ENCODE measurements around the gene TTC6. TPM values are rescaled to one million over a fixed set of nuclear protein-coding genes. Genes with fewer than 3 reads are reported as not detected.

Gene TTC6
- total RNA-seq, 1 donor from 2014 or later = not detected

- H3K4me1 Mint-ChIP-seq (ENCODE audit: low read depth) = peaks cover 26% of the 10 kb centered on the region
- H3K9me3 Mint-ChIP-seq (ENCODE audit: low read depth) = no peaks in the 10 kb centered on the region
- H3K4me3 Mint-ChIP-seq (ENCODE audit: unreplicated experiment) = no peak overlapping the region
- H3K27me3 Mint-ChIP-seq (ENCODE audit: low read depth) = peaks cover 75% of the 10 kb centered on the region
- no peak for TF ChIP-seq CTCF (IDR thresholded peaks at IDR 0.05)
- H3K27ac Mint-ChIP-seq (ENCODE audit: unreplicated experiment) = no peak overlapping the region
- H3K36me3 Mint-ChIP-seq (ENCODE audit: low read depth) = peaks cover 3% of the 10 kb centered on the region
- DNase-seq (ENCODE audit: low spot score) = no peak
Observed at GRCh38 chr14:37591941-37592481, 3.4 kb upstream of the TTC6 start.

GRCh38 chr14:37592482-37593408, 2.7 kb upstream of the TTC6 start:
- Mint-ChIP-seq H3K9me3 (ENCODE audit: low read depth) (no peaks in the 10 kb centered on the region), H3K27me3 (ENCODE audit: low read depth) (peaks cover 76% of the 10 kb centered on the region), H3K4me1 (ENCODE audit: low read depth) (peaks cover 26% of the 10 kb centered on the region), H3K27ac (ENCODE audit: unreplicated experiment) (no peak overlapping the region), H3K4me3 (ENCODE audit: unreplicated experiment) (no peak overlapping the region), H3K36me3 (ENCODE audit: low read depth) (peaks cover 3% of the 10 kb centered on the region)
- DNase-seq (ENCODE audit: low spot score) = no peak
- TF ChIP-seq CTCF (IDR thresholded peaks at IDR 0.05) = no peak

- Mint-ChIP-seq H3K4me3 (ENCODE audit: unreplicated experiment) (no peak overlapping the region), H3K36me3 (ENCODE audit: low read depth) (peaks cover 3% of the 10 kb centered on the region), H3K9me3 (ENCODE audit: low read depth) (no peaks in the 10 kb centered on the region), H3K4me1 (ENCODE audit: low read depth) (peaks cover 25% of the 10 kb centered on the region), H3K27ac (ENCODE audit: unreplicated experiment) (no peak overlapping the region), H3K27me3 (ENCODE audit: low read depth) (peaks cover 77% of the 10 kb centered on the region)
- DNase-seq (ENCODE audit: low spot score) = no peak
- TF ChIP-seq CTCF (IDR thresholded peaks at IDR 0.05) = no peak
Observed at GRCh38 chr14:37593511-37594237, 1.8 kb upstream of the TTC6 start.

GRCh38 chr14:37594238-37594970, 1.0 kb upstream of the TTC6 start:
- Mint-ChIP-seq H3K27ac (ENCODE audit: unreplicated experiment) (no peak overlapping the region), H3K4me1 (ENCODE audit: low read depth) (peaks cover 32% of the 10 kb centered on the region), H3K27me3 (ENCODE audit: low read depth) (peaks cover 77% of the 10 kb centered on the region), H3K9me3 (ENCODE audit: low read depth) (no peaks in the 10 kb centered on the region), H3K4me3 (ENCODE audit: unreplicated experiment) (peak overlapping the region; percentile 72), H3K36me3 (ENCODE audit: low read depth) (no peaks in the 10 kb centered on the region)
- TF ChIP-seq CTCF (IDR thresholded peaks at IDR 0.05) = peak; percentile 98
- no peak for DNase-seq (ENCODE audit: low spot score)

Measured in chondrocyte (in vitro differentiated cells).